K562 (cell line): ENCODE data around the gene ID1. TPM values are rescaled to one million over a fixed set of nuclear protein-coding genes. Genes with fewer than 3 reads are reported as not detected.
A peak's percentile ranks its signal among the peaks of the same experiment; 100 is the strongest.

ENCODE experiments used
- CHD1 ChIP-seq: fragments of 200-600 bp; sonication (generic); IDR thresholded peaks from one replicate; pipeline ENCODE4 v1.6.1; 2012; ENCODE audit warnings: mild to moderate bottlenecking, moderate library complexity, low read length, inconsistent platforms
- GTF2E2 ChIP-seq: fragments of 200-800 bp; sonication (Bioruptor generic); IDR thresholded peaks from 2 replicates; pipeline ENCODE4 v1.6.1; 2016; ENCODE audit warnings: missing genetic modification characterization, missing compliant biosample characterization
- KDM1A ChIP-seq, 2 experiments: fragments of 450-650 bp; IDR thresholded peaks; 2 replicates each; pipeline ENCODE4 v1.6.1; 2016; ENCODE audit warnings: mild to moderate bottlenecking in 2 of 2
- PTBP1 ChIP-seq: fragments of 200-400 bp; formaldehyde crosslinking; IDR thresholded peaks from 2 replicates; pipeline ENCODE4 v1.6.1; 2017; ENCODE audit warnings: low read depth, low read length
- TEAD4 ChIP-seq, 2 experiments: sonication (generic) in 1 of 2; formaldehyde crosslinking in 1 of 2; IDR thresholded peaks; 2 replicates each; pipeline versions ENCODE4 v1.6.1 to v1.8.0; 2012 to 2022; ENCODE audit warnings: borderline replicate concordance in 1 of 2, inconsistent platforms in 1 of 2, low read length in 1 of 2, mild to moderate bottlenecking in 1 of 2, missing genetic modification reagents in 1 of 2
- ZNF780A ChIP-seq: fragments of 250-450 bp; sonication (Bioruptor Pico); IDR thresholded peaks from 2 replicates; pipeline ENCODE4 v1.5.0; 2021; ENCODE audit warnings: mild to moderate bottlenecking
- polyA plus RNA-seq, 8 experiments: library from polyadenylated mRNA; depleted of rRNA in 4 of 8; stranded (reverse) in 5 of 8; unstranded in 3 of 8; fragments of >200 nt; fragmentation: Nextera tagmentation in 2 of 8; fragmentation: Illumina TruSeq in 1 of 8; extraction: Ambion mirVana in 2 of 8; extraction: Trizol in 1 of 8; gene quantifications; 2 replicates each; pipeline versions ENCODE4 v1.2.1 to v1.2.3, GENCODE V29; 2011 to 2014; ENCODE audit warnings: inconsistent platforms in 1 of 8, missing spikeins in 1 of 8
- total RNA-seq, 7 experiments: library from RNA; depleted of rRNA in 6 of 7; stranded (reverse); fragments of >200 nt in 6 of 7; fragmentation: Illumina TruSeq in 2 of 7; extraction: Trizol in 2 of 7; gene quantifications; 2 replicates each; pipeline versions ENCODE4 v1.2.1 to v1.2.3, GENCODE V29; 2011 to 2021; ENCODE audit warnings: low replicate concordance in 1 of 7
- TF ChIP-seq, protein P1 (sequence below), 2 experiments: fragments of 450-650 bp in 1 of 2; sonication (generic) in 1 of 2; formaldehyde crosslinking in 1 of 2; IDR thresholded peaks; 2 replicates each; pipeline versions ENCODE4 v1.7.1 to v1.9.0; 2016 to 2022; ENCODE audit warnings: inconsistent platforms in 1 of 2, mild to moderate bottlenecking in 1 of 2, missing genetic modification reagents in 1 of 2
- TF ChIP-seq, protein P2 (sequence below): fragments of 250-450 bp; sonication (Bioruptor Pico); IDR thresholded peaks from 2 replicates; pipeline ENCODE4 v1.4.0; 2020
- TF ChIP-seq, protein P3 (sequence below): fragments of 250-450 bp; sonication (Bioruptor Pico); IDR thresholded peaks from 2 replicates; pipeline ENCODE4 v1.4.0; 2020; ENCODE audit warnings: mild to moderate bottlenecking, moderate library complexity, borderline replicate concordance

Gene ID1
- total and polyA plus RNA-seq, 9 of the 15 experiments (the other 6 are each of a cell fraction or from before 2014, with no cell fraction given): 1.4 to 358 (median 65.0) TPM

DNA sequence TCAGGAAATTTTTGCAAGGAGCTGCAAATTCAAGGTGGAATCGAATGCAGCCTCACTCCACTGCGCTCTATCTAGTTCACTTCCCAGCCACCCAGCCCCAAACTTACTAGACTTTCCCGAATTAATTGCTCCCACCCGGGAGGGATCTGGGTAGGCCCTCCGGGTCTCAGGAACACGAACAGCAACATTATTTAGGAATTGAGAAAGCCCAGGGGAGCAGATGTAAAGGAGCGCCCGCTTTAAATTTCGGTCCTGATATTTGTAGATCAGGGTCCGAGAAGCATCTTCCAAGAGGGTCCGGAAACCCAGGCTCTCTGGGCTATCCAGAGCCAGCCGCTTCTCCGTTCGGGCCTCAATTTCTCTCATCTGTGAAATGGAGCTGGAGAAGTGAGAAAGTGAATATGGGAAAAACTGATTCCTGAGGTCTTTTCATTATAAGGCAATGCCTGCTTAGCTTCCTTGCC lies 490 bp upstream of the ID1 start (continued):
- TF ChIP-seq, protein P1, sequence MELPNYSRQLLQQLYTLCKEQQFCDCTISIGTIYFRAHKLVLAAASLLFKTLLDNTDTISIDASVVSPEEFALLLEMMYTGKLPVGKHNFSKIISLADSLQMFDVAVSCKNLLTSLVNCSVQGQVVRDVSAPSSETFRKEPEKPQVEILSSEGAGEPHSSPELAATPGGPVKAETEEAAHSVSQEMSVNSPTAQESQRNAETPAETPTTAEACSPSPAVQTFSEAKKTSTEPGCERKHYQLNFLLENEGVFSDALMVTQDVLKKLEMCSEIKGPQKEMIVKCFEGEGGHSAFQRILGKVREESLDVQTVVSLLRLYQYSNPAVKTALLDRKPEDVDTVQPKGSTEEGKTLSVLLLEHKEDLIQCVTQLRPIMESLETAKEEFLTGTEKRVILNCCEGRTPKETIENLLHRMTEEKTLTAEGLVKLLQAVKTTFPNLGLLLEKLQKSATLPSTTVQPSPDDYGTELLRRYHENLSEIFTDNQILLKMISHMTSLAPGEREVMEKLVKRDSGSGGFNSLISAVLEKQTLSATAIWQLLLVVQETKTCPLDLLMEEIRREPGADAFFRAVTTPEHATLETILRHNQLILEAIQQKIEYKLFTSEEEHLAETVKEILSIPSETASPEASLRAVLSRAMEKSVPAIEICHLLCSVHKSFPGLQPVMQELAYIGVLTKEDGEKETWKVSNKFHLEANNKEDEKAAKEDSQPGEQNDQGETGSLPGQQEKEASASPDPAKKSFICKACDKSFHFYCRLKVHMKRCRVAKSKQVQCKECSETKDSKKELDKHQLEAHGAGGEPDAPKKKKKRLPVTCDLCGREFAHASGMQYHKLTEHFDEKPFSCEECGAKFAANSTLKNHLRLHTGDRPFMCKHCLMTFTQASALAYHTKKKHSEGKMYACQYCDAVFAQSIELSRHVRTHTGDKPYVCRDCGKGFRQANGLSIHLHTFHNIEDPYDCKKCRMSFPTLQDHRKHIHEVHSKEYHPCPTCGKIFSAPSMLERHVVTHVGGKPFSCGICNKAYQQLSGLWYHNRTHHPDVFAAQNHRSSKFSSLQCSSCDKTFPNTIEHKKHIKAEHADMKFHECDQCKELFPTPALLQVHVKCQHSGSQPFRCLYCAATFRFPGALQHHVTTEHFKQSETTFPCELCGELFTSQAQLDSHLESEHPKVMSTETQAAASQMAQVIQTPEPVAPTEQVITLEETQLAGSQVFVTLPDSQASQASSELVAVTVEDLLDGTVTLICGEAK (IDR thresholded peaks at IDR 0.05): peak; percentile 44; the same call in 1 of the 2 replicates
- TF ChIP-seq, protein P1 (CRISPR knock-in tag; IDR thresholded peaks at IDR 0.05): no peak
- TF ChIP-seq, protein P2, sequence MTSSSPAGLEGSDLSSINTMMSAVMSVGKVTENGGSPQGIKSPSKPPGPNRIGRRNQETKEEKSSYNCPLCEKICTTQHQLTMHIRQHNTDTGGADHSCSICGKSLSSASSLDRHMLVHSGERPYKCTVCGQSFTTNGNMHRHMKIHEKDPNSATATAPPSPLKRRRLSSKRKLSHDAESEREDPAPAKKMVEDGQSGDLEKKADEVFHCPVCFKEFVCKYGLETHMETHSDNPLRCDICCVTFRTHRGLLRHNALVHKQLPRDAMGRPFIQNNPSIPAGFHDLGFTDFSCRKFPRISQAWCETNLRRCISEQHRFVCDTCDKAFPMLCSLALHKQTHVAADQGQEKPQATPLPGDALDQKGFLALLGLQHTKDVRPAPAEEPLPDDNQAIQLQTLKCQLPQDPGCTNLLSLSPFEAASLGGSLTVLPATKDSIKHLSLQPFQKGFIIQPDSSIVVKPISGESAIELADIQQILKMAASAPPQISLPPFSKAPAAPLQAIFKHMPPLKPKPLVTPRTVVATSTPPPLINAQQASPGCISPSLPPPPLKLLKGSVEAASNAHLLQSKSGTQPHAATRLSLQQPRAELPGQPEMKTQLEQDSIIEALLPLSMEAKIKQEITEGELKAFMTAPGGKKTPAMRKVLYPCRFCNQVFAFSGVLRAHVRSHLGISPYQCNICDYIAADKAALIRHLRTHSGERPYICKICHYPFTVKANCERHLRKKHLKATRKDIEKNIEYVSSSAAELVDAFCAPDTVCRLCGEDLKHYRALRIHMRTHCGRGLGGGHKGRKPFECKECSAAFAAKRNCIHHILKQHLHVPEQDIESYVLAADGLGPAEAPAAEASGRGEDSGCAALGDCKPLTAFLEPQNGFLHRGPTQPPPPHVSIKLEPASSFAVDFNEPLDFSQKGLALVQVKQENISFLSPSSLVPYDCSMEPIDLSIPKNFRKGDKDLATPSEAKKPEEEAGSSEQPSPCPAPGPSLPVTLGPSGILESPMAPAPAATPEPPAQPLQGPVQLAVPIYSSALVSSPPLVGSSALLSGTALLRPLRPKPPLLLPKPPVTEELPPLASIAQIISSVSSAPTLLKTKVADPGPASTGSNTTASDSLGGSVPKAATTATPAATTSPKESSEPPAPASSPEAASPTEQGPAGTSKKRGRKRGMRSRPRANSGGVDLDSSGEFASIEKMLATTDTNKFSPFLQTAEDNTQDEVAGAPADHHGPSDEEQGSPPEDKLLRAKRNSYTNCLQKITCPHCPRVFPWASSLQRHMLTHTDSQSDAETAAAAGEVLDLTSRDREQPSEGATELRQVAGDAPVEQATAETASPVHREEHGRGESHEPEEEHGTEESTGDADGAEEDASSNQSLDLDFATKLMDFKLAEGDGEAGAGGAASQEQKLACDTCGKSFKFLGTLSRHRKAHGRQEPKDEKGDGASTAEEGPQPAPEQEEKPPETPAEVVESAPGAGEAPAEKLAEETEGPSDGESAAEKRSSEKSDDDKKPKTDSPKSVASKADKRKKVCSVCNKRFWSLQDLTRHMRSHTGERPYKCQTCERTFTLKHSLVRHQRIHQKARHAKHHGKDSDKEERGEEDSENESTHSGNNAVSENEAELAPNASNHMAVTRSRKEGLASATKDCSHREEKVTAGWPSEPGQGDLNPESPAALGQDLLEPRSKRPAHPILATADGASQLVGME (CRISPR knock-in tag): no peak
- TF ChIP-seq ZNF780A (no peak), PTBP1 (peak; percentile 55; the same call in 1 of the 2 replicates), GTF2E2 (0 out of 2 replicates have a peak, but pooled peaks have one; percentile 24), CHD1 (peak; percentile 84), KDM1A (IDR thresholded peaks at IDR 0.05) (peak; percentile 74 to 87), TEAD4 (IDR thresholded peaks at IDR 0.05; ENCODE audit: low read length) (no peak), TEAD4 (CRISPR knock-in tag; IDR thresholded peaks at IDR 0.05; ENCODE audit: borderline replicate concordance) (no peak)
- TF ChIP-seq, protein P3, sequence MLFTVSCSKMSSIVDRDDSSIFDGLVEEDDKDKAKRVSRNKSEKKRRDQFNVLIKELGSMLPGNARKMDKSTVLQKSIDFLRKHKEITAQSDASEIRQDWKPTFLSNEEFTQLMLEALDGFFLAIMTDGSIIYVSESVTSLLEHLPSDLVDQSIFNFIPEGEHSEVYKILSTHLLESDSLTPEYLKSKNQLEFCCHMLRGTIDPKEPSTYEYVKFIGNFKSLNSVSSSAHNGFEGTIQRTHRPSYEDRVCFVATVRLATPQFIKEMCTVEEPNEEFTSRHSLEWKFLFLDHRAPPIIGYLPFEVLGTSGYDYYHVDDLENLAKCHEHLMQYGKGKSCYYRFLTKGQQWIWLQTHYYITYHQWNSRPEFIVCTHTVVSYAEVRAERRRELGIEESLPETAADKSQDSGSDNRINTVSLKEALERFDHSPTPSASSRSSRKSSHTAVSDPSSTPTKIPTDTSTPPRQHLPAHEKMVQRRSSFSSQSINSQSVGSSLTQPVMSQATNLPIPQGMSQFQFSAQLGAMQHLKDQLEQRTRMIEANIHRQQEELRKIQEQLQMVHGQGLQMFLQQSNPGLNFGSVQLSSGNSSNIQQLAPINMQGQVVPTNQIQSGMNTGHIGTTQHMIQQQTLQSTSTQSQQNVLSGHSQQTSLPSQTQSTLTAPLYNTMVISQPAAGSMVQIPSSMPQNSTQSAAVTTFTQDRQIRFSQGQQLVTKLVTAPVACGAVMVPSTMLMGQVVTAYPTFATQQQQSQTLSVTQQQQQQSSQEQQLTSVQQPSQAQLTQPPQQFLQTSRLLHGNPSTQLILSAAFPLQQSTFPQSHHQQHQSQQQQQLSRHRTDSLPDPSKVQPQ (CRISPR knock-in tag): no peak
